CD4-positive, CD25-positive, alpha-beta regulatory T cell (primary cell): ENCODE measurements around the gene RNASE11. TPM values are rescaled to one million over a fixed set of nuclear protein-coding genes. Genes with fewer than 3 reads are reported as not detected.
"Not testable (repeated sequence)": the region's sequence is repeated elsewhere in the genome, so short reads cannot be mapped to it uniquely, and the experiment has no call there.

Experiments
- ATAC-seq, 2 donors: fragments of 150-1000 bp; cut with Tn5 transposase; one replicate each; pipeline ENCODE4 v1.10.0; 2021; ENCODE audit warnings: low read depth in 2 of 2, moderate number of reproducible peaks in 2 of 2, moderate library complexity in 1 of 2
- DNase-seq, 3 donors: peaks; one replicate each; pipeline versions ENCODE4 v3.0.0 to v3.0.0-alpha.2; 2012 to 2022; ENCODE audit warnings: mixed read lengths in 1 of 3
- H3K27ac ChIP-seq: one replicate; pipeline ENCODE4 v1.7.0; 2013; ENCODE audit warnings: mild to moderate bottlenecking, low read length; ENCODE audit not compliant: insufficient read depth, poor library complexity, severe bottlenecking
- H3K27me3 ChIP-seq: one replicate; pipeline ENCODE4 v1.7.0; 2013; ENCODE audit warnings: low read length; ENCODE audit not compliant: control insufficient read depth, insufficient read depth
- H3K36me3 ChIP-seq: one replicate; pipeline ENCODE4 v1.7.0; 2013; ENCODE audit warnings: mild to moderate bottlenecking, low read length, moderate library complexity; ENCODE audit not compliant: control insufficient read depth, insufficient read depth
- H3K4me1 ChIP-seq: 2 replicates; pipeline ENCODE4 v1.7.0; 2013; ENCODE audit warnings: mild to moderate bottlenecking, low read length; ENCODE audit not compliant: insufficient read depth, control insufficient read depth, poor library complexity, severe bottlenecking
- H3K4me3 ChIP-seq: one replicate; pipeline ENCODE4 v1.7.0; 2013; ENCODE audit warnings: low read depth, mild to moderate bottlenecking, low read length, moderate library complexity
- H3K9me3 ChIP-seq, 2 experiments: 1 replicate in 1 of 2; 2 replicates in 1 of 2; pipeline ENCODE4 v1.7.0; 2013; ENCODE audit warnings: low read length in 2 of 2, mild to moderate bottlenecking in 1 of 2, moderate library complexity in 1 of 2; ENCODE audit not compliant: control insufficient read depth in 2 of 2
- H3K27ac Mint-ChIP-seq, 3 donors: one replicate each; pipeline ENCODE4 v1.8.0; 2020 to 2022; ENCODE audit warnings: mild to moderate bottlenecking in 3 of 3, mixed read lengths in 3 of 3, moderate library complexity in 2 of 3
- H3K27me3 Mint-ChIP-seq: one replicate; pipeline ENCODE4 v1.8.0; 2022; ENCODE audit warnings: mild to moderate bottlenecking, mixed read lengths
- H3K36me3 Mint-ChIP-seq: one replicate; pipeline ENCODE4 v1.8.0; 2020; ENCODE audit warnings: mixed read lengths
- H3K4me1 Mint-ChIP-seq, 4 donors: one replicate each; pipeline ENCODE4 v1.8.0; 2020 to 2022; ENCODE audit warnings: mixed read lengths in 4 of 4, mild to moderate bottlenecking in 1 of 4
- H3K4me3 Mint-ChIP-seq, 4 donors: one replicate each; pipeline ENCODE4 v1.8.0; 2020 to 2022; ENCODE audit warnings: mild to moderate bottlenecking in 4 of 4, mixed read lengths in 4 of 4, moderate library complexity in 3 of 4
- H3K9me3 Mint-ChIP-seq, 7 donors: one replicate each; pipeline ENCODE4 v1.8.0; 2020 to 2022; ENCODE audit warnings: mixed read lengths in 7 of 7, mild to moderate bottlenecking in 3 of 7, moderate library complexity in 2 of 7
- polyA plus RNA-seq, 4 donors: library from polyadenylated mRNA; unstranded; fragments of 300-500 nt; fragmentation: Illumina TruSeq; gene quantifications; one replicate each; pipeline ENCODE4 v1.2.3, GENCODE V29; 2021
- total RNA-seq: library from RNA; stranded (reverse); gene quantifications from one replicate; pipeline ENCODE4 v1.2.3, GENCODE V29; 2022

The RNASE11 gene
- total and polyA plus RNA-seq, 5 donors from 2014 or later = not detected

GRCh38 chr14:20603813-20604690, 16.3 kb upstream of the RNASE11 start:
- Histone ChIP-seq H3K4me1 (no peaks in the 10 kb centered on the region), H3K4me3 (no peak overlapping the region), H3K36me3 (no peaks in the 10 kb centered on the region), H3K27me3 (no peaks in the 10 kb centered on the region), H3K27ac (no peak overlapping the region), H3K9me3 (no peaks in the 10 kb centered on the region)
- ATAC-seq (no peak), DNase-seq (no peak)
- Mint-ChIP-seq H3K27me3 (no peaks in the 10 kb centered on the region), H3K27ac (no peak overlapping the region), H3K4me1 (no peaks in the 10 kb centered on the region), H3K36me3 (no peaks in the 10 kb centered on the region), H3K9me3 (no peaks in the 10 kb centered on the region), H3K4me3 (no peak overlapping the region)

GRCh38 chr14:20602583-20602982, 14.8 kb upstream of the RNASE11 start:
- H3K4me1 Mint-ChIP-seq = no peaks in the 10 kb centered on the region
- no peaks in the 10 kb centered on the region for H3K36me3 ChIP-seq
- H3K4me1 ChIP-seq = no peaks in the 10 kb centered on the region
- no peak overlapping the region for H3K4me3 Mint-ChIP-seq
- H3K27ac Mint-ChIP-seq = no peak overlapping the region
- no peak overlapping the region for H3K27ac ChIP-seq
- DNase-seq (no peak), ATAC-seq (no peak)
- H3K9me3 Mint-ChIP-seq = no peaks in the 10 kb centered on the region
- no peaks in the 10 kb centered on the region for H3K36me3 Mint-ChIP-seq
- no peak overlapping the region for H3K4me3 ChIP-seq
- no peaks in the 10 kb centered on the region for H3K9me3 ChIP-seq
- H3K27me3 Mint-ChIP-seq = no peaks in the 10 kb centered on the region
- no peaks in the 10 kb centered on the region for H3K27me3 ChIP-seq

DNA sequence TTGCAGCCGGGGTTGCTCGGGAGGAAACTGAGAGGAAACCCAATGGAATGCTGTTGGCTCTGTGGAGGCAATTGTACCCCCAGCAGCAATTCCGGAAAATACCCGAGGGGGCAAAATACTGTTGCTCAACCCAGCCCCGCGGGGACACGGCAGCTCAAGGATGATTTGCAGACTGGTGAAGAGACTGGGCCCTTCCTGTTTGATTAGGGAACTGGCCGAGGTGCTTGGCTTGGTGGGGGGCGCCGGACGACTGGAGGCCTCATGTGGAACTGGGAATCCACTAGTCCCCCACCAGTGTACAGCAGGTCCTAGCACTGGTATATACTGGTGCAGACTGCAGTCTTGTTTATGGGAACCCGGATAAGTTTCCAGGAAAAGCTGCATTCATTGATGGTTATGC, 13.7 kb upstream of the RNASE11 start:
- Histone ChIP-seq H3K4me1 (no peaks in the 10 kb centered on the region), H3K4me3 (no peak overlapping the region), H3K27ac (no peak overlapping the region), H3K36me3 (no peaks in the 10 kb centered on the region), H3K27me3 (no peaks in the 10 kb centered on the region), H3K9me3 (no peaks in the 10 kb centered on the region)
- no peaks in the 10 kb centered on the region for H3K27me3 Mint-ChIP-seq
- H3K36me3 Mint-ChIP-seq = no peaks in the 10 kb centered on the region
- no peak for ATAC-seq
- H3K4me1 Mint-ChIP-seq = no peaks in the 10 kb centered on the region
- no peak overlapping the region for H3K27ac Mint-ChIP-seq
- no peak for DNase-seq
- no peak overlapping the region for H3K4me3 Mint-ChIP-seq
- H3K9me3 Mint-ChIP-seq = no peaks in the 10 kb centered on the region

GRCh38 chr14:20597108-20597507, 9.3 kb upstream of the RNASE11 start:
- ATAC-seq = no peak
- peaks cover 4% of the 10 kb centered on the region for H3K27me3 ChIP-seq
- H3K27ac Mint-ChIP-seq = no peak overlapping the region

GRCh38 chr14:20595726-20596125, 7.9 kb upstream of the RNASE11 start:
- not testable (repeated sequence) for ATAC-seq, DNase-seq, H3K9me3 ChIP-seq, H3K9me3 Mint-ChIP-seq, H3K36me3 ChIP-seq, H3K4me3 Mint-ChIP-seq, H3K27ac ChIP-seq, H3K27ac Mint-ChIP-seq, H3K4me3 ChIP-seq, H3K4me1 ChIP-seq, H3K36me3 Mint-ChIP-seq, H3K4me1 Mint-ChIP-seq
- peaks cover 11% of the 10 kb centered on the region for H3K27me3 Mint-ChIP-seq
- peaks cover 11% of the 10 kb centered on the region for H3K27me3 ChIP-seq

More at GRCh38 chr14:20597108-20597507, 9.3 kb upstream of the RNASE11 start:
- Histone ChIP-seq H3K27ac (no peak overlapping the region), H3K9me3 (no peaks in the 10 kb centered on the region), H3K36me3 (no peaks in the 10 kb centered on the region), H3K4me1 (no peaks in the 10 kb centered on the region), H3K4me3 (no peak overlapping the region)
- peaks cover 6% of the 10 kb centered on the region for H3K27me3 Mint-ChIP-seq
- peaks cover 0 to 4% (median 0%) of the 10 kb centered on the region in 4 donors for H3K4me1 Mint-ChIP-seq
- no peak for DNase-seq
- no peaks in the 10 kb centered on the region for H3K36me3 Mint-ChIP-seq
- H3K9me3 Mint-ChIP-seq = peaks cover 0 to 2% (median 0%) of the 10 kb centered on the region in 7 donors
- H3K4me3 Mint-ChIP-seq = no peak overlapping the region

- Histone ChIP-seq H3K36me3 (no peaks in the 10 kb centered on the region), H3K4me1 (no peaks in the 10 kb centered on the region), H3K27me3 (peaks cover 11% of the 10 kb centered on the region), H3K4me3 (no peak overlapping the region), H3K9me3 (no peaks in the 10 kb centered on the region), H3K27ac (no peak overlapping the region)
- H3K27ac Mint-ChIP-seq = no peak overlapping the region
- H3K9me3 Mint-ChIP-seq = peaks cover 0 to 2% (median 0%) of the 10 kb centered on the region in 7 donors
- peaks cover 23% of the 10 kb centered on the region for H3K27me3 Mint-ChIP-seq
- no peak overlapping the region for H3K4me3 Mint-ChIP-seq
- ATAC-seq (no peak), DNase-seq (no peak)
- no peaks in the 10 kb centered on the region for H3K36me3 Mint-ChIP-seq
- H3K4me1 Mint-ChIP-seq = peaks cover 0 to 5% (median 3%) of the 10 kb centered on the region in 4 donors
These were observed 4.8 kb upstream of the RNASE11 start for GRCh38 chr14:20592574-20592973.

DNA sequence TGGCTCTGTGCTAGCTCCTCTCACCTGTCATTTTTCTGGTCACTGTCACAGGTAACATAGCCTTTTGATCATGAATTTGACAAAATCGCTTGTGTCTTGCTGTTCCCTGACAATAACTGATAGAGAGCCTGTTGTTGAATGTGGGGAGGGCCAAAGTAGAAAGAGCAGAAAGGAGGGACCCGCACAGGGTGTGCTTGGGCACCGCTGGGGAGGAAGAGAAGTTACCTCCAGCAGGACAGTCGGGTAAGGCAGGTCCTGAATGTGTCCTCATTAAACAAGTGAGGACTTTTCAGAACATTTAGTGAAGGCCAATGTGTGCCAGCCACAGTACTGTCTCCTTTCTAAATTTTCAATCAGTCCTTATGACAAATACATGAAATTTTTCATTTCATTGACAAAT, 3.4 kb upstream of the RNASE11 start, which contains the start of gene RNASE12:
TSS of gene RNASE12 (minus strand) at position 142 of the 400 bp plus-strand sequence. CDS start 653 bp downstream, outside the sequence.
- Mint-ChIP-seq H3K4me3 (no peak within 1 kb of the TSS), H3K36me3 (no peaks in the 10 kb centered on the region), H3K27ac (no peak within 1 kb of the TSS), H3K4me1 (peaks cover 0 to 5% (median 3%) of the 10 kb centered on the region in 4 donors), H3K27me3 (peaks cover 24% of the 10 kb centered on the region), H3K9me3 (peaks cover 0 to 2% (median 0%) of the 10 kb centered on the region in 7 donors)
- Histone ChIP-seq H3K27me3 (peaks cover 12% of the 10 kb centered on the region), H3K9me3 (no peaks in the 10 kb centered on the region), H3K4me1 (no peaks in the 10 kb centered on the region), H3K27ac (no peak within 1 kb of the TSS), H3K4me3 (no peak within 1 kb of the TSS), H3K36me3 (no peaks in the 10 kb centered on the region)
- no peak for ATAC-seq
- no peak for DNase-seq

DNA sequence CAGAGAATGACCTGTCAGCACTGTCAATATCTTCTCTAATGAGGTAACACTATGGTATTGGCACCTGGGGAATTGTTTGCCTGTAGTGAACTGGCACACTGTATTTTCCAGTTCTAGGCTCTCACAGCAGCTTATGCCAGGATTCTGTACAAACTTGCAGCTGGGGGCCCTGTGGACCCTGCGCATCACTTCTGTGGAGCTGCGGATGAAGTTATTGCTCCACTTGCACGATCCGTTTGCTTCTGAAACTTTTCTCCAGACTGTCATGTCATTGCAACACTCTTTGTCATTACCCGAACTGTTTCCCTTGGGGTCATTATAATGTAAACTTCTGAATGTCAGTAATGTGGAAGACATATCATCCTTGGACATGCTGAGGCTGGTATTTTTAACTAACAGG, 3.9 kb downstream of the RNASE11 start:
- Mint-ChIP-seq H3K27ac (no peak overlapping the region), H3K4me1 (peaks cover 0 to 2% (median 0%) of the 10 kb centered on the region in 4 donors), H3K36me3 (no peaks in the 10 kb centered on the region), H3K9me3 (peaks cover 0 to 6% (median 0%) of the 10 kb centered on the region in 7 donors), H3K27me3 (peaks cover 14% of the 10 kb centered on the region), H3K4me3 (no peak overlapping the region)
- DNase-seq (no peak), ATAC-seq (no peak)
- Histone ChIP-seq H3K36me3 (no peaks in the 10 kb centered on the region), H3K4me3 (no peak overlapping the region), H3K9me3 (no peaks in the 10 kb centered on the region), H3K4me1 (no peaks in the 10 kb centered on the region), H3K27me3 (peaks cover 23% of the 10 kb centered on the region), H3K27ac (no peak overlapping the region)
